HEK293 (cell line): ENCODE data around the gene KRT12.

Experiments
- CTCF ChIP-seq: fragments of 450-650 bp; formaldehyde crosslinking; IDR thresholded peaks from 2 replicates; pipeline ENCODE4 v1.5.1; 2016; ENCODE audit warnings: missing biosample characterization, missing genetic modification characterization
- TRIM28 ChIP-seq: IDR thresholded peaks from 2 replicates; pipeline ENCODE4 v1.6.1; 2011; ENCODE audit warnings: low read length, control low read depth, borderline replicate concordance
- ZNF350 ChIP-seq: fragments of 450-650 bp; formaldehyde crosslinking; IDR thresholded peaks from 2 replicates; pipeline ENCODE4 v1.5.0; 2017; ENCODE audit warnings: missing biosample characterization, mild to moderate bottlenecking, missing genetic modification characterization
- ZNF416 ChIP-seq: fragments of 450-650 bp; formaldehyde crosslinking; IDR thresholded peaks from 2 replicates; pipeline ENCODE4 v1.5.1; 2016; ENCODE audit warnings: missing biosample characterization, missing genetic modification characterization
- ZNF488 ChIP-seq: fragments of 450-650 bp; formaldehyde crosslinking; IDR thresholded peaks from 2 replicates; pipeline ENCODE4 v1.5.1; 2016; ENCODE audit warnings: missing biosample characterization, missing genetic modification characterization

- TF ChIP-seq ZNF488 (tag by site-specific recombination) (no peak), ZNF416 (tag by site-specific recombination) (no peak), TRIM28 (no peak), ZNF350 (tag by site-specific recombination) (no peak), CTCF (tag by site-specific recombination) (no peak)
Measured at GRCh38 chr17:40871316-40871715, 4.3 kb upstream of the KRT12 start.
